H9 (cell line): Measurements from ENCODE around the gene ARHGAP24. TPM values are rescaled to one million over a fixed set of nuclear protein-coding genes. Genes with fewer than 3 reads are reported as not detected.

Experiments
- DNase-seq: peaks from one replicate; pipeline ENCODE4 v3.0.0-alpha.2; 2017
- H2AFZ ChIP-seq: one replicate; pipeline ENCODE4 v1.6.1; 2013; ENCODE audit warnings: mild to moderate bottlenecking, low read length, control low read depth, moderate library complexity
- H2AK5ac ChIP-seq: 2 replicates; pipeline ENCODE4 v1.6.1; 2013; ENCODE audit warnings: low read length, control low read depth, mixed read lengths; ENCODE audit not compliant: insufficient read length
- H2BK120ac ChIP-seq: one replicate; pipeline ENCODE4 v1.6.1; 2013; ENCODE audit warnings: low read depth, mild to moderate bottlenecking, low read length, control low read depth, inconsistent platforms; ENCODE audit not compliant: poor library complexity, severe bottlenecking
- H2BK12ac ChIP-seq: 2 replicates; pipeline ENCODE4 v1.6.1; 2013; ENCODE audit warnings: low read length, control low read depth, mixed read lengths, low read depth; ENCODE audit not compliant: insufficient read length
- H2BK15ac ChIP-seq: 2 replicates; pipeline ENCODE4 v1.6.1; 2013; ENCODE audit warnings: low read depth, low read length, control low read depth
- H2BK20ac ChIP-seq: one replicate; pipeline ENCODE4 v1.6.1; 2013; ENCODE audit warnings: low read depth, mild to moderate bottlenecking, low read length, control low read depth, inconsistent platforms; ENCODE audit not compliant: poor library complexity, severe bottlenecking
- H2BK5ac ChIP-seq: 2 replicates; pipeline ENCODE4 v1.6.1; 2013; ENCODE audit warnings: low read length, control low read depth, mixed read lengths; ENCODE audit not compliant: insufficient read length
- H3K14ac ChIP-seq: 2 replicates; pipeline ENCODE4 v1.6.1; 2013; ENCODE audit warnings: low read length, control low read depth; ENCODE audit not compliant: insufficient read depth
- H3K18ac ChIP-seq: 2 replicates; pipeline ENCODE4 v1.6.1; 2013; ENCODE audit warnings: low read depth, mild to moderate bottlenecking, mixed read lengths, low read length, control low read depth; ENCODE audit not compliant: insufficient read length
- H3K23ac ChIP-seq: 2 replicates; pipeline ENCODE4 v1.6.1; 2013; ENCODE audit warnings: low read length, control low read depth, mixed read lengths, low read depth; ENCODE audit not compliant: insufficient read length
- H3K23me2 ChIP-seq: 2 replicates; pipeline ENCODE4 v1.6.1; 2013; ENCODE audit warnings: low read depth, mild to moderate bottlenecking, mixed read lengths, low read length, control low read depth; ENCODE audit not compliant: insufficient read length, poor library complexity, severe bottlenecking
- H3K27ac ChIP-seq: 2 replicates; pipeline ENCODE4 v1.5.1; 2013; ENCODE audit warnings: low read length, control low read depth, mixed read lengths, low read depth; ENCODE audit not compliant: insufficient read length
- H3K27me3 ChIP-seq: 2 replicates; pipeline ENCODE4 v1.6.1; 2013; ENCODE audit warnings: low read length, control low read depth, inconsistent platforms; ENCODE audit not compliant: insufficient read depth
- H3K4ac ChIP-seq: 2 replicates; pipeline ENCODE4 v1.6.1; 2013; ENCODE audit warnings: low read depth, mild to moderate bottlenecking, control low read depth, inconsistent platforms, low read length, moderate library complexity
- H3K4me1 ChIP-seq: 2 replicates; pipeline ENCODE4 v1.6.1; 2013; ENCODE audit warnings: low read length, control low read depth, inconsistent platforms; ENCODE audit not compliant: insufficient read depth
- H3K4me2 ChIP-seq: 2 replicates; pipeline ENCODE4 v1.6.1; 2013; ENCODE audit warnings: low read length, control low read depth, mixed read lengths; ENCODE audit not compliant: insufficient read length, insufficient read depth
- H3K56ac ChIP-seq: 2 replicates; pipeline ENCODE4 v1.6.1; 2013; ENCODE audit warnings: low read depth, mild to moderate bottlenecking, mixed read lengths, low read length, control low read depth; ENCODE audit not compliant: insufficient read length
- H3K79me1 ChIP-seq: 2 replicates; pipeline ENCODE4 v1.6.1; 2013; ENCODE audit warnings: low read depth, mild to moderate bottlenecking, moderate library complexity, low read length, control low read depth, inconsistent platforms; ENCODE audit not compliant: insufficient read depth, poor library complexity, severe bottlenecking
- H3K79me2 ChIP-seq: 2 replicates; pipeline ENCODE4 v1.6.1; 2013; ENCODE audit warnings: low read length, control low read depth, inconsistent platforms; ENCODE audit not compliant: insufficient read depth
- H3K9ac ChIP-seq: 2 replicates; pipeline ENCODE4 v1.6.1; 2013; ENCODE audit warnings: low read length, control low read depth, mixed read lengths; ENCODE audit not compliant: insufficient read length; ENCODE audit errors: extremely low read depth
- H3K9me3 ChIP-seq: one replicate; pipeline ENCODE4 v1.6.1; 2013; ENCODE audit warnings: low read depth, low read length, inconsistent platforms; ENCODE audit not compliant: control insufficient read depth
- H3T11ph ChIP-seq: one replicate; pipeline ENCODE4 v1.6.1; 2013; ENCODE audit warnings: mild to moderate bottlenecking, low read length, control low read depth, inconsistent platforms
- H4K20me1 ChIP-seq: one replicate; pipeline ENCODE4 v1.6.1; 2013; ENCODE audit not compliant: control insufficient read depth, insufficient read length, insufficient read depth
- H4K5ac ChIP-seq: 2 replicates; pipeline ENCODE4 v1.6.1; 2013; ENCODE audit warnings: low read depth, mild to moderate bottlenecking, mixed read lengths, low read length, control low read depth; ENCODE audit not compliant: insufficient read length
- H4K8ac ChIP-seq: replicated peaks from 2 replicates; pipeline ENCODE4 v1.6.1; 2013; ENCODE audit warnings: low read length, control low read depth, mixed read lengths, low read depth; ENCODE audit not compliant: insufficient read length
- H4K91ac ChIP-seq: 2 replicates; pipeline ENCODE4 v1.6.1; 2013; ENCODE audit warnings: low read depth, mild to moderate bottlenecking, moderate library complexity, mixed read lengths, low read length, control low read depth; ENCODE audit not compliant: insufficient read length
- H3K27ac Mint-ChIP-seq, 3 experiments: 2 replicates in 2 of 3; 3 replicates in 1 of 3; pipeline ENCODE4 v1.8.0; 2020 to 2021; ENCODE audit warnings: mixed read lengths in 3 of 3, mild to moderate bottlenecking in 1 of 3, moderate library complexity in 1 of 3
- H3K27me3 Mint-ChIP-seq: 2 replicates; pipeline ENCODE4 v1.8.0; 2021; ENCODE audit warnings: low read depth, mild to moderate bottlenecking, moderate library complexity, mixed read lengths
- H3K36me3 Mint-ChIP-seq, 3 experiments: 2 replicates in 2 of 3; 3 replicates in 1 of 3; pipeline ENCODE4 v1.8.0; 2020 to 2021; ENCODE audit warnings: low read depth in 3 of 3, mixed read lengths in 3 of 3; ENCODE audit not compliant: insufficient read depth in 1 of 3
- H3K4me1 Mint-ChIP-seq, 2 experiments: 2 replicates each; pipeline ENCODE4 v1.8.0; 2020; ENCODE audit warnings: mixed read lengths in 2 of 2
- H3K4me3 Mint-ChIP-seq, 2 experiments: 2 replicates in 1 of 2; 3 replicates in 1 of 2; pipeline ENCODE4 v1.8.0; 2020 to 2021; ENCODE audit warnings: mild to moderate bottlenecking in 2 of 2, mixed read lengths in 2 of 2, moderate library complexity in 1 of 2
- H3K9me3 Mint-ChIP-seq, 2 experiments: 2 replicates in 1 of 2; 3 replicates in 1 of 2; pipeline ENCODE4 v1.8.0; 2020; ENCODE audit warnings: mild to moderate bottlenecking in 2 of 2, mixed read lengths in 2 of 2, moderate library complexity in 1 of 2
- WGBS: extraction: QIAGEN DNeasy Blood & Tissue Kit; methylation state at CpG from one replicate; pipeline ENCODE4 v1.1.7; 2013; ENCODE audit warnings: missing lambda C conversion rate, low lambda C conversion rate, mixed read lengths; ENCODE audit not compliant: insufficient read length; ENCODE audit errors: extremely low coverage; 5-methylcytosine and 5-hydroxymethylcytosine counted together
- total RNA-seq: library from RNA; stranded (reverse); gene quantifications from 2 replicates; pipeline ENCODE4 v1.2.1, GENCODE V29; 2021
- TF ChIP-seq, protein P1 (sequence below): fragments of 200-600 bp; sonication (generic); conservative IDR thresholded peaks from 3 replicates; pipeline ENCODE4 v1.8.0; 2021; ENCODE audit warnings: antibody characterized with exemption, mild to moderate bottlenecking

ARHGAP24 gene
- total RNA-seq, 1 experiment from 2014 or later, result 0.37 TPM

- no peak overlapping the region for H3K14ac ChIP-seq
- H3T11ph ChIP-seq, result no peak overlapping the region
- H3K27me3 ChIP-seq, result no peaks in the 10 kb centered on the region
- WGBS, result no CpG with 5 or more reads among the region's 6 CpGs
- no peak overlapping the region for H3K4me2 ChIP-seq
- H3K79me2 ChIP-seq, result no peaks in the 10 kb centered on the region
- Mint-ChIP-seq H3K36me3 (no peaks in the 10 kb centered on the region), H3K27ac (no peak overlapping the region), H3K4me1 (peaks cover 3 to 10% of the 10 kb centered on the region in 2 experiments; a peak in 1 of 4 replicates), H3K27me3 (no peaks in the 10 kb centered on the region), H3K9me3 (no peaks in the 10 kb centered on the region), H3K4me3 (no peak overlapping the region)
- H2BK120ac ChIP-seq, result no peak overlapping the region
- H3K4me1 ChIP-seq, result no peaks in the 10 kb centered on the region
- H4K8ac ChIP-seq, result no peak overlapping the region
- H3K56ac ChIP-seq, result no peak overlapping the region
- TF ChIP-seq, protein P1, sequence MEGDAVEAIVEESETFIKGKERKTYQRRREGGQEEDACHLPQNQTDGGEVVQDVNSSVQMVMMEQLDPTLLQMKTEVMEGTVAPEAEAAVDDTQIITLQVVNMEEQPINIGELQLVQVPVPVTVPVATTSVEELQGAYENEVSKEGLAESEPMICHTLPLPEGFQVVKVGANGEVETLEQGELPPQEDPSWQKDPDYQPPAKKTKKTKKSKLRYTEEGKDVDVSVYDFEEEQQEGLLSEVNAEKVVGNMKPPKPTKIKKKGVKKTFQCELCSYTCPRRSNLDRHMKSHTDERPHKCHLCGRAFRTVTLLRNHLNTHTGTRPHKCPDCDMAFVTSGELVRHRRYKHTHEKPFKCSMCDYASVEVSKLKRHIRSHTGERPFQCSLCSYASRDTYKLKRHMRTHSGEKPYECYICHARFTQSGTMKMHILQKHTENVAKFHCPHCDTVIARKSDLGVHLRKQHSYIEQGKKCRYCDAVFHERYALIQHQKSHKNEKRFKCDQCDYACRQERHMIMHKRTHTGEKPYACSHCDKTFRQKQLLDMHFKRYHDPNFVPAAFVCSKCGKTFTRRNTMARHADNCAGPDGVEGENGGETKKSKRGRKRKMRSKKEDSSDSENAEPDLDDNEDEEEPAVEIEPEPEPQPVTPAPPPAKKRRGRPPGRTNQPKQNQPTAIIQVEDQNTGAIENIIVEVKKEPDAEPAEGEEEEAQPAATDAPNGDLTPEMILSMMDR, result no peak
- H2AK5ac ChIP-seq, result no peak overlapping the region
- no peaks in the 10 kb centered on the region for H3K23me2 ChIP-seq
- H4K20me1 ChIP-seq, result no peaks in the 10 kb centered on the region
- DNase-seq, result no peak
- H3K27ac ChIP-seq, result no peak overlapping the region
- no peak overlapping the region for H4K91ac ChIP-seq
- no peak overlapping the region for H2BK5ac ChIP-seq
- H2AFZ ChIP-seq, result no peak overlapping the region
- H3K79me1 ChIP-seq, result no peaks in the 10 kb centered on the region
- H2BK20ac ChIP-seq, result no peak overlapping the region
- H4K5ac ChIP-seq, result no peak overlapping the region
- H2BK15ac ChIP-seq, result no peak overlapping the region
- no peak overlapping the region for H3K9ac ChIP-seq
- H2BK12ac ChIP-seq, result no peak overlapping the region
- no peak overlapping the region for H3K4ac ChIP-seq
- no peak overlapping the region for H3K18ac ChIP-seq
- no peaks in the 10 kb centered on the region for H3K9me3 ChIP-seq
- H3K23ac ChIP-seq, result no peak overlapping the region
Measured at GRCh38 chr4:85448906-85449890, 25.8 kb upstream of the ARHGAP24 start.
